Measurements from ENCODE around the gene SECISBP2.

Gene SECISBP2

DNA sequence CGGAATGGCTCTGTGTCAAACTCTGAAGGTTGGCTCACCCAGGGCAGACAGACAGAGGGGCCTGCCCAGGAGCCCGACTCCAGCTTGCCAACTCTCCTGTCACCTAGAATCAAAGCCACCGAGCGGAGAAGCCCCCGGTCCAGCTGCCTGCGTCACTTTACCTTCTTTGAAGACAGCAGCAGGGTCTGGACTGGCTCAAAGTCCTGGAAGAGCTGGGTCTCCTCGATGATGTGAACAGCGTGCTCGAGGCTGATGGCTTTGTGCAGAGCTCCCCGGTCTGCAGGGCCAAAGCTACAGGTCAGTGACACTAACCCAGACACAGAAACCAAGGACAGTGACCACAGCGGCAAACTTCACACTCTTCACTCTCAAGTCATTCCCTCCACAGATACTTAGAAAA, 67.9 kb downstream of the SECISBP2 start:
- DNase-seq, result no peak

DNA sequence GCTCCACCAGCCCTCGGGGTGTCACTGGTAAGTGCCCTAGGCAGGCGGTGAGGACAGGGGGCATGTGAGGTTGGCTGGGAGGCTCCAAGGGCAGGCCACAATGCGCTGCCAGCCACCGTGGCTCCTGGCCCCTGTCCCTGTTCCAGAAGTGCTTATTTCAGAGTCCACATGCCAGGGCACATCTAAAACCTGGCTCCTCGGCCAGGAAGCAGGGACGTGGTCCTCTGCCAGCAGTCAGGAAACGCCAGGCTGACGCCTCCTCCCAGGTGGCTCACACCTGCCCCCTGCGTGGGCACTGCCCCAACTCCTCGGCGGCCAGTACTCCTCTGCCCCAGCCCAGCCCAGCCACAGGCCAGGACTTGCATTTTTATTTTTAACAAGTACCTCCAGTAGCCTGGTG, 68.5 kb downstream of the SECISBP2 start:
- no peak for DNase-seq

DNA sequence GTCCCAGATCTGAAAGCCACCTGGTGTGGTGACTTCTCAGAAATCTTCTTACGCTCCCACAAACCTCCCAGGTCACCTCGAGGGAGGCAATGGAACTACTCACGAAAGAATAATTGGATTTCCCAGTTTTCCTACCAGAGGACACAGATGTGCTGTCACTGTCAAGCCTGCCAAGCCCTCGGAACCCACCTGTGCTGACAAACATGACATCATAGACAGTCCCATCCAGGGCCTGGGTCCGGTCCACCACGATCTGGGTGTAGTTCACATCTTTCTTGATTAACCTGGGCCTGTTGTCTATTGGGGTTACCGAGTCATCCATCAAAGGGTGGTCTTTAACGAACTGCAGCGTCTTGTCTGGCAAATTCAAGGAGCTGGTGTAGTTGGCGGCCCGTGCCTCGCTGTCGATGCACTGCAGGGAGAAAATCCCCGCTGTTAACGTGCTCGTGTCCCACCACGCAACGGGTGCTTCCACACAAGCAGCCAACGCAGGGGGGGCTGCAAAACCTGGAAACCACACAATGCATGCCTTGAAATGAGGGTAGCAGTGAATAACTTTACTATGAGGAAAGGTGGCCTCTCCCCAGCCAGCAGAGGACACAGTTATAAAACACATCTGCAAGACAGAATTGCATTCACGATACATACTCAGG, 69.0 kb downstream of the SECISBP2 start:
- no peak for DNase-seq

DNA sequence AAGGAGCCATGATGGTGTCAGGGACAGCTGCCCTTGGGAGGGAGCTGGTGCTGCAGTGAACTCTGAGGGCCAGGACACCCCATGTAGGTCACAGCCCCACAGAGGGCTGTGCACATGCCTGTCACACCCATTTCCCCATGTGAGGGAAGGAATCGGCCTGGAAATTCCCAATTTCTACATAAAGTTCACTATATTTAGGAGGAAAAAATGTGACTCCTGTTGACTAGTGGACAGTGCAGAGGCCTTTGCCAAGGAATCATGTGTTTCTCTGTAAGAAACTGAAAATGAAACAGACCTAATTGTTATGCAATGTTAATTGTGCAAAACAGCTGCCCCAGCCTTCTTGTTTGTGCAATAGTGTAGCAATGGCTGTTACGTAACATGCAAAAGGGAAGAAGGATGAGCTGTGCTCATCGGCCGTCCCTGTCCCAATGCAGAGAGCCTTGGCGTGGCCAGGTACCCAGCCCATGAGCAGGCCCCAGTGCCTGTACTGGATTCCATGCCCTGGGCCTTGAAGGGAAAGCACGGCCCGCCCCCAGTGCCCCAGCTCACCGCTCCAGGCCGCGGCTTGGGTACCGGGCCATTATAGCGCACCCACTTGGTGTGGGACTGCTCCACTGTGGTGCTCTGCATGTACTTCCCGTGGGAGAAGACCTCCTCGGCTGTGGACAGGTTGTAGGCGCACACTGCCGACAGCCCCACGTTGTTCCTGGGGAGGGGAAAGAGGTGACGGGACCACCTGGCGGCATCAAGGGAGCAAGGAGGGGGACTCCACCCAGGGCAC, 70.0 kb downstream of the SECISBP2 start:
- no peak for DNase-seq

DNA sequence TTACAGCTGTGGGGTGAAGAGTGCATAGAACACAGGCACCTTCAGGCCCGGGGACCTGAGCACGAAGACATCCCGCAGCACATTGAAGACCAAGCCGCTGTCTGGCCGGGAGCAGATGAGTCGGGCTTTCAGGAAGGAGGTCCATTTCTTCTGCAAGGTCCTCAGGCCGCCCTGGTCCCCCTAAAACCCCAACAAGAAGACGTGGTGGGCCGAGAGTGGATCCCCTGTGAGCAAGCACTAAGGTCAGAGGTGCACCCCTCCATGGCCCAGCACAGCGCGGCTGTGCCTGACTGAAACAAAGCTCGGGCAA, 70.5 kb downstream of the SECISBP2 start:
- no peak for DNase-seq

DNA sequence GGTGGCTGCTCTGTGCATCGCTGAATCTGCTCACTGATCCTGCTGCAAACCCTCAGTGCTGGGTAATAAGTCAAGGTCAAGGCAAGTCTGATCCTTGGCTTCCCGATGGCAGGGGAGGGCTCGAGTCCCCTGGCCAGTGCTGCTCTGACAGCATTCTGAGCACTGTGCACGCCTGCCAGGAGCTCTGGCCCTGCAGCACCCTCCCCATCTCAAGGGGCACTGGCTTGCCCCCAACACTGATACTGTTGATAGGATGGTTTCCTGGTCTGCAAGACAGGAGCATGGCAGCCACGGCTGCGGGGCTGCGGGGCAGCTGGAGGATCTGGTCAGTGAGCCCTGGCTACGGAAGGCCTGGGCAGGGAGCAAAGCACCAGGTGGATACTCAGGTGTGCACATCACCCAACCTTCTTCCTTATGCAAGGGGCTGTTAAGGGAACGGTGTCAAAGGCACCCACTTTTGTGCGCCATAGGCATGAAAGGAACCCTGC, 71.8 kb downstream of the SECISBP2 start:
- no peak for DNase-seq

DNA sequence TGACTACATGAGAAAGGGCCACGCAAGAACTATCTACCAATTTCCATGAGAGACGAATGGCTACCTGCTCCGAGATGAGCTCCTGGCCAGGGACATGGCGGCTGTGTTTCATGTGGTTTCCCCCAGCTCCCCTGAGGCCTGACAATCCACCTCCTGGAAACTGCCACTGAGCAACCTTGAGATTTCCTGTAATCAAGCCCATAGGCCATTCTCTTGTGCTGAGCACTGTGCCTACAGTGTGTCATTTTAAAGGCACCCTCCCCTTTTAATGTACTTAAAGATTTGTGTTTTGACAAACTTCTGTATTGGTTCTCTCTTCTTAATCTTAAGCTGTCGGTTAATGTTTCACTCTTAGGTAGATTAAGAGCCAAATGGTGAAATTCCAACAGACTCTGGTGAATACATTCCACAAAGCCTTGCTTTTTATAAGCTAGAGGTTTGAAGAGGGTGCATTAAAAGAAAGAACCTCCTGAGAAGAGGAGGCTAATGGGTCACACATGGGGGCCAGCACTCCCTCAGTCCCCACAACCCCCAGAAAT, 72.3 kb downstream of the SECISBP2 start:
- no peak for DNase-seq

DNA sequence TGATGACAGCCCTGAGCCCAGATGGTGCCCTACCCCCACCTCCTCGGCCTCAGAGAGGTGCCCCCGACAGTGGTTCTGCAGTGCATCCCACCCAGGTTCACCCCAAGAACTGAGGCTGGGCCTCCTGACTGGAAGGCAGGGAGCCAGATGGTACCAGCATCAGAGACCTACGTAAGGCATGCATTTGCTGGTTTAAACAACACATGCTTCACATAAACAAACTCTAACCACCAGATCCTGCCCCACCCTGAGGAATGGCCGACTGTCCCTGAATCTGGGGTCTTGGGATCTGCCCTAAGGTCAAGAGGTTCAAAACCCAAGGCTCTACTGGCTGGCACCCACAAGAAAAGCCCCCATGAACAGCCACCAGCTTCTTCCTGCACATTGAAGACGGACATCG, 73.3 kb downstream of the SECISBP2 start:
- DNase-seq, result no peak

DNA sequence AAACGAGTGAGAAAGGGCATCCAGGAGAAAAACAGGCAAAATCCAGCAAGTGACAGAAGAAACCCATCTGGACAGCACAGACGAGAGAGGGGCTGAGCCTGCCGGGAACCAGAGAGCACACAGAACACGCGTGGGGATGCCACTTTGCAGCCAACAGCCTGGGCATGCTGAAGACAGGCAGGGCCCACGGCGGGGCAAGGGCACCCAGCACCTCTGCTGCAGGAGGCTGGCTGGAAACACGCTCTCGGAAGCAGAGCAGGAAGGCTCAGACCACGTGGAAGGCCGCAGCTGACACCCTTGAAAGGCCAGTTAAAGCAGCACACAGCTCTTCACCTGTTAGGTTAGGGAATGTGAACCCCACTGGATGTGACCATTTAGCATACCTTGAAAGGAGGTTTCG, 76.1 kb downstream of the SECISBP2 start:
- no peak for DNase-seq

DNA sequence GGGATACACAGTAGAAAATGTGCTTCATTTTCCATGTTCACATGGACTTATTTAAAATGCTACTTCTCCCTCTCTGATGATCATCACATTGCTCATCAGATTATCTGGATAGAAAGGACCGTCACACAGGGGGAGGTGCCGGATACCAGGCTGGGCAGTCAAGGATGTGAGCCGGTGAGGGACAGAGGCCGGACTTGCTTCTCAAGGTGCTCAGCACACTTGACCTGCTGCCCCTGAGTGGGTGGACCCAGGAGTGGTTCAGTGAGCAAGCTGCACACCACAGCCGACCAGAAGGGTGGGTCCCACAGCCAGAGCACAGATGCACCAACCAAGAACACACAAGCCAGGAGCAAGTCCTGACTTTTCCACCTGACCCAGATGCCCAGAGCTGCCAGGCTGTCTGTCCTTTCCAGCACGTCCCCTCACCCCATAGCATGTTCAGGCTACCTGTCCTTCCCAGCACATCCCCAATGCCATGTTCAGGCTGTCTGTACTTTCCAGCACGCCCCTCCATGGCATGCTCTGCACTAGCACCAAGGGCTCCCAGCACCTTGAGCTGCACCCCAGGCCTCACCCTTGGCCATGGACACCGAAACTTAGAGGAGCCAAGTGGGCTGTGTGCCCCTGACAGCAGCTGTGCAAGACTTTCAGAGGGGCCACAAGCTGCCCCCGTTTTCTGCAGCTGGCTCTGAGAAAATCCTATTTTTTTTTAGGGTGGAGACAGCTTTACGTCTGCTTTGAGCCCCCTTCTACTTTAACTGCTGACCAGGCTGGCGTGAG, 77.8 kb downstream of the SECISBP2 start:
- no peak for DNase-seq

DNA sequence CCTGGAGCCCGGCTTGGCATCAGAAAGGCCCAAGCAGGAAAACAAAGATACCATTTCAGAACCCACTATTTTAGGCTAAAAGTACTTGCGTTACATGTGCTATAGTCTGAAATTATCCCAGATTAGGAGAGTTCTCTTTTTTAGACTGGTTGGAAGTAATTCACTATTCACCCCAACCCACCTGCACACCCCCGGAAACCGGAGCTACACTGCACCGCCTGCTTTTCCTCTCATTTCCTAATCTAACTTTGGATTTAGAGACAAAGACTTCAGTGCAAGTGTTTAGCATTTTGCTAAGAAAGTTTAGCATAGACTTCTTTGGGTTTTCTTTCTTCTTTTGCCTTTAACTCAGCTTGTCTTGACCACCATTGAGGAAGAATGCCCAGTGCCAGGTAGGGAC, 79.2 kb downstream of the SECISBP2 start:
- no peak for DNase-seq

DNA sequence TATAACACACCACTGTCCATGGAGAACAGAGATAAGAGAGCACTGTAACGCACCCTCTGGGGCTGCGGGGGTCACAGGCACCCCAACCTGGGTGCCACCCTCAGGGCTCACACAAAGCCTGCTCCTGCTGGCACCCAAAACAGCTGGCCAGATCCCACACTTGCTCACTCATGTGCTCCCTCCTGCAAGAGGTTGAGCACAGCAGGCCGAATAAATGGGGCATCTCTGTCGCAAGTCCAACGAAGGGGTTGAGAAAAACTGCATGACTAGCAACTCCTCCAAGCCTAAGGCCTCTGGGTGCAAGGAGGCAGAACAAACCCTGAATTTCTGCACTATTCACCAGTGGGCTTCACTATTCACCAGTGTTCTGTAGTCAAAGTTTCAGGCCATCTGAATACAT, 80.3 kb downstream of the SECISBP2 start:
- DNase-seq, result no peak

DNA sequence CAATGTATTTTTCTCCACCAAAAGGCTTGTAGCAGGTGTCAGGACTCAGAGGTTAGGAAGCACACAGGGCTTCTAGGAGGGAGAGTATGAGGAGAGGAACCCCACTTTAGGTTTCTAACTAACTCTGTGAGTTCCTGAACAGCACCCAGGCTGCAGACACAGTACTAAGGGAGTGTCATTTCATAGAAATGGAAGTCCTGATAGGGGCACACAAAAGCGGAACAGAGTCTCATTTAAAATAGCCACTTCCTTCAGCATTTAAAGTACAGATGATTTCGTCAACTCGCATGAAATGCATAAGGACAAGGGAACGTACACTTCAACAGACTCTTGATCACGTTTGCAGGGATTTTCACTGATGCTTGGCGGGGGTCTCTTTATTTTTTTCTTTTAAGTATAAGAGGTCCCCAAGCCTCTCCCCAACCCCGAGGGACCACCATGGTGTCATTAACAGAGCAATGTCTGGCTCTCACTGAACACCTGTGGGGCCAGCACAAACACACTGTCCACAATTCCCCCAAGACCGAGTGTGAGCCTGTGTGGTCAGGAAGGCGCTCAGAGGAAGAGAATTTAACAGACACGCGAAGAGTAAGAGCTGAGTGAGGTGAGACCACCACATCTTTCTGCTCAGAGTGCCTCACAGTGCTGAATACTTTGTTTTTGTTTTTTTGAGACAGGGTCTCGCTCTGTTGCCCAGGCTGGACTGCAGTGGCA, 82.3 kb downstream of the SECISBP2 start:
- no peak for DNase-seq

DNA sequence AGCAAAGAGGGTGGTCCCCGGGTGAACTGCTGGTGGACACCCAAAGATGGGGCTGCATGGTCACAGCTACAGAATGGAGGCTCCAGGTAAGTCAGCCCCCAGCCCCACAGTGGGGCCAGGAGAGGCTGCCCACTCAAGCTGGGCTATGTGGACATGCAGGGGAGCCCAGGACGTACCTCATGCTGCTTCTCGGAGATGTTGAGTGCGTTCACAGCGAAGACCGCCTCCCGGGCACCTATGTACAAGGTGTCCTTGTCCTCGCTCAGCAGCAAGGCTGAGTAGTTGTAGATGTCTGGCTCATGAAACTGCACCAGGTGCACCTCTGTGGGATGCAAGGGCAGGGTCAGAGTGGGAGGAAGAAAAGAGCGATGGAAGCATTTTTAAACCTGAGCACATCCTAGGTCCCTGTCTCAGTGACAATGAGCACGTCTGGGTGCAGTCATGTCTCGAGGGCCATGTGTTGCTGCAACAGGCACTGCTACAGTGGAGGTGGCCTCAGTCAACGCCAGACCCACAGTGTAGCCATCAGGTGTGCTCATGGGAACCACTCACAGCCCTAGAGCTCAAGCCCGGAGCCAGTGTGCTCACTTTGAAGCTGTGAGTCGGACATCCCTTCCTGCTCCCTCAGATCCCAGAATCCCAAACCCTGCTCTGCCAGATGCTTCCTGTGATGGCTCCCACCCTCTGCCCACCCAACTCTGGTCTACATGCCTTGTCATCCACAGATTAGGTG, 84.6 kb downstream of the SECISBP2 start:
- no peak for DNase-seq

DNA sequence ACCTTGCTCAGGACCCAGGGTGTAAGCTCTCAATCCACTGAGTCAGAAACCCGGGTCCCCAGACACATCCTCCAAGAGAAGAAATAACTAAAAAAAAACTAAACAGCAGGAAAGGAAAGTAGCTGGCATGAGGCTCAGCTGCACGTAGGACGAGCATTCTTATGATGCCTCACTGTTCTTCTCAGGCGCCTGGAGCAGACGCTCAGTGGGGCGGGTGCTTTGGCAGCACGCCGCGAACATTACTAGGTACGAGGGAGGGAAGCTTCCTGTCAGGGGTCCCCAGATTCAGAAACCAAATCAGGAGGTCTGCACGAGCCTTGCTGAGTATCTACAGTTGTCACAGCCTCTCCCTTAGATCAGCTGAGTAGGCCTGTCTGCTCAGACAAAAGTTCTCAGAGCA, 85.8 kb downstream of the SECISBP2 start:
- DNase-seq, result no peak

DNA sequence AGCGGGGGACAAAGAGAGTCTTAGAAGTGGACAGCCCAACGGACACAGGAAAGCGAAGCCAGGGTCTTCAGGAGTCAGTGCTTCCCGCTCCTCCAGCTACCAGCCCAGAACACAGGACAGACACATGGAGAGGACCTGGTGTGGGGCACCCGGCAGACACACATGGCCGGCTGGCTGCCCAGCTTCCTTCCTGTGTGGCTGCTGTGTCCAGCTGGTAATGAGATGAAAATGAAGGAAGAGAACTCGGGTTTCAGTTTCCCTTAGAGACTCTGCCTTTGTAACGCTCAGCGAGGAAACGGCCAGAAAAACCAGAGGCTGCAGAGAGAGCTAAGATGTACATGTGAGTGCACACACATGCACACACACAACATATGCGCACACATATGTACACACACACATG, 87.5 kb downstream of the SECISBP2 start:
- no peak for DNase-seq

DNA sequence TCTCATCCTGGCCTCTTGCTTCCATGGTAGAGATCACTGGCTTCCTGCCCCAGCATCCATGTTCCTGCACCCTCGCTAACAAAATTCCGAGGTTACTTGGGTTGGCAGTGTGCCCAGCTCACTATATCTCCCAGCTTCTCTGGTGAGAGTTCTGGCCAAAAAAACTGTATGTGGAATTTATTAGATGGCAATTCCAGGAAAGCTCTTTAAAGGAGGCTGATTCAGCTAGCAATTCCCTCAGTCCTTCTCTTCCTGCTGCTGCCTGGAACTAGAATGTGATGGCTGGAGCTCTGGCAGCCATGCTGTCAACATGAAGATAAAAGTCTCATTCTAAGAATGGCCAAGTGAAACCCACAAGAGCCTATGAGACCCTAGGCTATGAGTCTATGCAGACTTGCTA, 88.8 kb downstream of the SECISBP2 start:
- no peak for DNase-seq

DNA sequence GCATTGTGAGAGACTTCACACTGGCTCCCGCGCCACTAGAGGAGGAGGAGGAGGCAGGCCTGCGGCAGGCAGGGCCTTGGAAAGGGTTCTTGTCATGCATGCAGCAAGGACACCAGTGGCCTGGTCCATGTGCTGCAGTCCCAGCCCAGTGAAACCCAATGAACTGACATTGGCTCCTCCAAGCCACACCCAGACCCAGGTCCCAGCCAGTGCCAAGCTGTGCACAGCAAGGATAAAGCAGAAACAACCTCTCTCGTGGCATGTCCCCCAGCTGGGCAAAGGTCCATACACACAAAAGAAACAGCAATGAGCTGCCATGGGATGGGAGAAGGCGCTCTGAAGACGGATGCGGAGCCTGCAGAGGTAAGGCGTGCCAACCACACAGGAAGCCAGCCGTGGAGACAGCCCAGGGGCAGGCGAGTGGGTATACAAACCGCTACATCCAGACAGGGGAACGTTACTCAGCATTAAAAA, 90.4 kb downstream of the SECISBP2 start:
- no peak for DNase-seq

Measured in NCI-H748 treated with DMSO at 0.1 percent for 48 hours (cell line).